Lung (tissue), 12 donors: ENCODE data around the gene SIRPB2. TPM values are rescaled to one million over a fixed set of nuclear protein-coding genes. Genes with fewer than 3 reads are reported as not detected.

Source experiments
- ATAC-seq: fragments of 200-7000 bp; cut with Tn5 transposase; one replicate; pipeline ENCODE4 v1.9.1; 2020; ENCODE audit warnings: moderate number of reproducible peaks; ENCODE audit not compliant: insufficient read depth, low FRiP score
- DNase-seq, 3 donors: peaks; one replicate each; pipeline ENCODE4 v3.0.0-alpha.2; 2013 to 2017
- H3K27ac ChIP-seq, 2 donors: one replicate each; pipeline ENCODE4 v1.5.1; 2013; ENCODE audit warnings: mild to moderate bottlenecking in 2 of 2, moderate library complexity in 2 of 2, control low read depth in 1 of 2, inconsistent platforms in 1 of 2, low read depth in 1 of 2, low read length in 1 of 2
- H3K27me3 ChIP-seq, 3 donors: one replicate each; pipeline ENCODE4 v1.5.1; 2013; ENCODE audit warnings: low read length in 2 of 3; ENCODE audit not compliant: control insufficient read depth in 3 of 3, insufficient read depth in 3 of 3
- H3K36me3 ChIP-seq, 4 donors: one replicate each; pipeline ENCODE4 v1.5.1; 2013; ENCODE audit warnings: low read length in 4 of 4, mild to moderate bottlenecking in 1 of 4, moderate library complexity in 1 of 4; ENCODE audit not compliant: control insufficient read depth in 4 of 4, insufficient read depth in 4 of 4
- H3K4me1 ChIP-seq, 5 donors: one replicate each; pipeline ENCODE4 v1.5.1; 2013; ENCODE audit warnings: low read length in 5 of 5, mild to moderate bottlenecking in 2 of 5, moderate library complexity in 1 of 5; ENCODE audit not compliant: control insufficient read depth in 5 of 5, insufficient read depth in 5 of 5
- H3K4me3 ChIP-seq: one replicate; pipeline ENCODE4 v1.5.1; 2013; ENCODE audit warnings: mild to moderate bottlenecking, control low read depth, moderate library complexity
- H3K9ac ChIP-seq, 2 donors: one replicate each; pipeline ENCODE4 v1.5.1; 2013; ENCODE audit warnings: low read length in 2 of 2, control low read depth in 1 of 2; ENCODE audit not compliant: insufficient read depth in 1 of 2
- H3K9me3 ChIP-seq, 4 donors: one replicate each; pipeline ENCODE4 v1.5.1; 2013; ENCODE audit warnings: low read length in 3 of 4, mild to moderate bottlenecking in 1 of 4, moderate library complexity in 1 of 4; ENCODE audit not compliant: control insufficient read depth in 4 of 4, insufficient read depth in 3 of 4
- CTCF ChIP-seq: IDR thresholded peaks from 2 replicates; pipeline ENCODE4 v1.5.1; 2012; ENCODE audit warnings: mild to moderate bottlenecking; ENCODE audit errors: control extremely low read depth, extremely low read depth
- WGBS, 2 donors: extraction: QIAGEN DNeasy Blood & Tissue Kit; methylation state at CpG; one replicate each; pipeline ENCODE4 v1.1.7; 2013; 5-methylcytosine and 5-hydroxymethylcytosine counted together
- polyA plus RNA-seq, 2 donors: library from polyadenylated mRNA; stranded (reverse); fragments of 200-250 nt; gene quantifications; one replicate each; pipeline ENCODE4 v1.2.1, GENCODE V29; 2013
- total RNA-seq, 2 donors: library from RNA; depleted of rRNA in 1 of 2; stranded (reverse); fragments of >200 nt in 1 of 2; gene quantifications; one replicate each; pipeline ENCODE4 v1.2.1, GENCODE V29; 2014 to 2021
- donor health status: control.
- donor health status: control.
- donor health status: Bipolar disorder and iron deficiency.
- donor health status: healthy.
- donor health status: DM: yes; HTN: yes; CAD: no.

SIRPB2 gene
- total and polyA plus RNA-seq, 4 donors = 3.9 to 30.9 (median 11.6) TPM

- ATAC-seq = no peak
- no peak for TF ChIP-seq CTCF
- Histone ChIP-seq H3K9me3 (no peaks in the 10 kb centered on the region), H3K9ac (no peak overlapping the region), H3K4me1 (peaks cover 0 to 2% (median 0%) of the 10 kb centered on the region in 5 donors), H3K36me3 (no peaks in the 10 kb centered on the region), H3K4me3 (no peak overlapping the region), H3K27me3 (peaks cover 0 to 6% (median 2%) of the 10 kb centered on the region in 3 donors), H3K27ac (no peak overlapping the region)
- 89 to 94% methylated on average over 2 of the region's 2 CpGs for WGBS, 2 donors
- no peak for DNase-seq
These were observed 4.7 kb downstream of the SIRPB2 start for GRCh38 chr20:1486566-1486965.

- WGBS, 2 donors = 50 to 58% methylated on average over 5 of the region's 5 CpGs
- DNase-seq = no peak
- Histone ChIP-seq H3K4me3 (no peak overlapping the region), H3K27ac (no peak overlapping the region), H3K9ac (no peak overlapping the region), H3K9me3 (no peaks in the 10 kb centered on the region), H3K4me1 (no peaks in the 10 kb centered on the region), H3K27me3 (peaks cover 0 to 6% (median 2%) of the 10 kb centered on the region in 3 donors), H3K36me3 (no peaks in the 10 kb centered on the region)
- no peak for ATAC-seq
- TF ChIP-seq CTCF = no peak
These were observed 6.6 kb downstream of the SIRPB2 start for GRCh38 chr20:1484438-1485116.

GRCh38 chr20:1479831-1480595 lies 11.2 kb downstream of the SIRPB2 start:
- no peak for ATAC-seq
- WGBS, 2 donors = 71 to 75% methylated on average over 9 of the region's 9 CpGs
- no peak for DNase-seq
- H3K4me3 ChIP-seq = no peak overlapping the region
- peaks cover 0 to 2% (median 2%) of the 10 kb centered on the region in 3 donors for H3K27me3 ChIP-seq
- no peak for TF ChIP-seq CTCF
- no peaks in the 10 kb centered on the region for H3K4me1 ChIP-seq
- no peaks in the 10 kb centered on the region for H3K36me3 ChIP-seq
- H3K27ac ChIP-seq = no peak overlapping the region
- H3K9me3 ChIP-seq = peaks cover 0 to 2% (median 0%) of the 10 kb centered on the region in 4 donors
- H3K9ac ChIP-seq = no peak overlapping the region
